Hippocampal formation (tissue), 2 donors: ENCODE data around the gene SLC39A3.

Experiments
- DNase-seq, 2 donors: peaks; one replicate each; lab custom pipeline; 2025; lab: John Stamatoyannopoulos, UW

SLC39A3 gene

DNA sequence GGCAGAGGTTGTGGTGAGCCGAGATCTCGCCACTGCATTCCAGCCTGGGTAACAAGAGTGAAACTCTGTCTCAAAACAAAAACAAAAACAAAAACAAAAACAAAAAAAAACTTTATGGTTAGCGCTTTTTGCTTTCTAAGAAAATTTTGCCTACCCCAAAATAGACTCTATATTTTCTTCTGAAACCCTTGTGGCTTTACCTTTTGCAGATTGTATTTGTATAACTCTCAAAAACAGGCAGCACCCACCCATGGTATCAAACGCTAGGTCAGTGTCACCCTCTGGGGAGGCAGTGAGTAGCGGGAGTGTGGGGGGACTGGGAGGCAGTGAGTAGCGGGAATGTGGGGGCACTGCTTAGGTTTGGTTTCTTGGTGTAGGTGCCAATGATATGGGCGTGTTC, 7.5 kb upstream of the SLC39A3 start:
- no peak for DNase-seq

DNA sequence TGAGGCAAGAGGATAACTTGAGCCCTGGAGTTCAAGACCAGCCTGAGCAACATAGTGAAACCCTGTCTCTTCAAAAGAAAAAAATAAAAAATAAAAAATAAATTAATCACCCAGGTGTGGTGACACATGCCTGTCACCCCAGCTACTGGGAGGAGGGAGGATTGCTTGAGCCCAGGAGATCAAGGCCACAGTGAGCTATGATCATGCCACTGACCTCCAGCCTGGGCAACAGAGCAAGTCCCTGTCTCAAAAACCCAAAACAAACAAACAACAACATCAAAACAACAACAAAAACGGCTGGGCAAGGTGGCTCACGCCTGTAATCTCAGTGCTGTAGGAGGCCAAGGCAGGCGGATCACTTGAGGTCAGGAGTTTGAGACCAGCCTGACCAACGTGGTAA, 4.3 kb upstream of the SLC39A3 start:
- DNase-seq, result no peak

DNA sequence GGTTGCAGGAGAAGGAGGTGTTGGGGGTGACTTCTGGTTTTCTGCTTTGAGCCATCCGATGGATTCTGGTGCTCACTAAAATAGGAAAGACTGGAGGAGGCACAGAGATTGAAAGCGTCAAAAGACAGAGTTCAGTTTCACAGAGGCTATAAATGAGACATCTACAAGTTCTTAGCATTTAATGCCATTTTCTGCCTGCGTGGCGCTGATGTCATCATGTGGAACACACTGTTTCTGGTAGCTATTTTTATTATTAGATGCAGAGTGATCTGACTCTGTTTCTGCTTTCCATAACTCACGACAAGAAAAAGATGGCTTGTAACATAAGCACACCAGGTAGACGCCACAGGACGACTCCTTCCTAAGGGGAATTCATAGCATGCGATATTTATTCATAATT, 3.3 kb upstream of the SLC39A3 start:
- DNase-seq, result no peak

DNA sequence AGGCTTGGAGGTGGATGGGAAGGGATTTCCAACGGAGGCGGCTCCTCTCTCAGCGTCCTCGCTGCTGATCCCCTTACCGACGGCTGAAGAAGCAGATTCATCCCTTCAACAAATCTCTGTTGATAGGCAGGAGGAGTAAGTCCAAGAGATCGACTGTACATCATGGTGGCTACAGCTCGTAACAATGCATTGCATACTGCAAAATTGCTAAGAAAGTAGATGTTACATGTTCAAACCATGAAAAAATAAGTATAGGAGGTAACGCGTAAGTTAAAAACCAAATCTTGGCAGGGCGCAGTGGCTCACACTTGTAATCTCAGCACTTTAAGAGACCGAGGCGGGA, 468 bp upstream of the SLC39A3 start:
- no peak for DNase-seq

DNA sequence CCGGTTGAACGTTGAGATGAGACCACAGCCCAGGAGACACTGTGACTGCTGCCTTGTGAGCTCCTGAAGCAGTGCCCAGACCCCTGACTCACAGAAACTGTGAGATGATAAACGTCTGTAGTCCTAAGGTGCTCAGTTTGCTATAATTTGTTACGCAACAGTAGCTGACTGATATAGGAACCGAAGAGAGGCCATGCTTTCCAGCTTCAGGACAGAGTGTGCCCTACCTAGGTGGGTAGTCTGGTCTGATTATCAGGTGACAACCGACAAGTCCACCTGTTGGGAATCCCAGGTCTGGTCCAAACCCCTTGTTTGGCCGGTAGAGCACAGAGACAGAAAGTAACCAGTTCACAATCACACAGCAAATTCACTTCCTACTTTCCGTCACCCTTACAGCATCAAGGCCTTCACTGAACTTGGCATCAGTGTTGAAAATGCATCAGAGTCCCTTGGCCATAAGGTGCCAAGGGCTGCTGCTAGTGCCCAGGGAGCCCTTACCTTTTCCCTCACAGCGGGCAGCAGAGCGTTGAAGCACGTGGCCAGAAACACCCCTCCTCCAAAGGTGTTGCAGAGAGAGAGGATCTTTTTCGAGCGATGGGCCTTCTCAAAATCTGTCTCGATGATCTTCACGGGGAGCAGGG, 3.1 kb downstream of the SLC39A3 start:
- DNase-seq, result no peak

DNA sequence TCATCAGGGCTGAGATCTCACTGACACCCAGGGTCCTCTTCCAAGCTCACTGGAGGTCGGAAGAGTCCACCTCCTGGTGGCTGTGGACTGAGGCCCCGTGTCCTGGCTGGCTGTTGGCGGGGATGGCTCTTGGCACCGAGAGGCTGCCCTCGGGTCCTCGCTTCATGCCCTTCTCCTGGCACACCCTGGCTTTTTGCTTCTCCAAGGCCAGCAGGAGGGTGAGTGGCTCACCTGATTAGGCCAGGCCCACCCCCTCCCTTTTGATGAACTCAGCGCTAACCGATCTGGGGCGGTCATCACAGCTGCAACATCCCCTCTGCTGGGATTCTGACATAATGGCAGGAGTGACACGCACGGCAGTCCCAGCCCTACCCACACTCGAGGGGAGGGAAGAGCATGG, 4.4 kb downstream of the SLC39A3 start:
- no peak for DNase-seq

DNA sequence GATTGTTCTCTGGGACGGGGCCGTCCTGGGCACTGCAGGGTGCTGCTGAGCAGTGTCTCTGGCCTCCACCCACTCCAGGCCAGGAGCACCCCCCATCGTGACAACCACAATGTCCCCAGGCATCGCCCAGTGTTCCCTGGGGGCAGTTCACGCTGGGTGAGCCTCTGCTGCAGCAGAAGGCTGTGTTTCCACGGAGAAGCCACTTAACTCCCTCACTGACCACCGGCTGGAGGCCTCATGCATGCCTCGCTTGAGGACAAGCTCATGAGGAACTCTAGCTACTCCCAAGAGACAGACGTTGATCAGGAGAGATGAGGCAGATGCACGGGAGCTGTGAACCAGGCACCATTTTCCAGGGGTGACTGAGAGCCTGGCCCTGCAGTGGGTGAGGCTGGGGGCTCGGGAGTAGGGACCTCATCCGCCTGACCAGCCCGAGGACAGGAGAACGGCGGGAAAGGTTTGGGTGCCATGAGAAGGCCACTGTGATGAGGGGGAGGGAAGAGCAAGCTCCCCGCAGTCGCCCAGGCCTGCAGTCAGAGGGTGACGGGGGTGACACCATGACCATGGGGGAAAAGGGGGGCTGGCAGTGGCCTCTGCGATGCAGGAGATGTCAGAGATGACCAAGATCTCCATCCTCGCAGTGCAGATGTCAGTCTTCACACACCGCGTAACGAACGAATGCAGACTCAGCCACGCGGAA, 5.1 kb downstream of the SLC39A3 start:
- DNase-seq, result no peak

DNA sequence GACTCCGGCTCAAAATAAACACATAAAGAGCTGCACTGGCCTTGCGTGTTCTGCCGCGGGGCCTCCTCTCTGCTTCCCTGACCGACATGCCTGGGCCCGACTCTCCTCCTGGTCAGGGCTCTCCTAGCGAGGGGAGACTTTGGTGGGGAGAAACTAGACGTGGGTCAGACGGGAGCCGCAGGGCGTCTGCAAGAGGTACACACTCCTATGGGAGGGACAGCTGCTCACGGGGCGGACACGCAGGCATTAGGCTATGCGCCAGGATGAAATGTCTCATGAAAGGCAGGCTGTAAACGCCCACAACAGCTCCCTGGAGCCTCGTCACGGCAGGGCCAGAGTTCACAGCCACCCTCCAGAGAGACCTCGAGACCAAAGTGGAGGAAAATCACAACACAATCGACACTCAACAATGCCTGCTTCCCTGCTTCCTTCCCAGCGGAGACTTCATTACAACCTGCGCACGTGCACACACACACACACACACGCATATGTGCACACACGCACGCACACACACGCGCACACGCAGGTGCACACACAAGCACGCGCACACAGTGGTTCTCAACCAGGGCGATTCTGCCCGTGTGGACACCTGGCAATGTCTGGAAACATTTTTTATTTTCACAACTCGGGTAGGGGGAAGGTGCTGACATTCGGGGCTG, 5.8 kb downstream of the SLC39A3 start:
- no peak for DNase-seq

DNA sequence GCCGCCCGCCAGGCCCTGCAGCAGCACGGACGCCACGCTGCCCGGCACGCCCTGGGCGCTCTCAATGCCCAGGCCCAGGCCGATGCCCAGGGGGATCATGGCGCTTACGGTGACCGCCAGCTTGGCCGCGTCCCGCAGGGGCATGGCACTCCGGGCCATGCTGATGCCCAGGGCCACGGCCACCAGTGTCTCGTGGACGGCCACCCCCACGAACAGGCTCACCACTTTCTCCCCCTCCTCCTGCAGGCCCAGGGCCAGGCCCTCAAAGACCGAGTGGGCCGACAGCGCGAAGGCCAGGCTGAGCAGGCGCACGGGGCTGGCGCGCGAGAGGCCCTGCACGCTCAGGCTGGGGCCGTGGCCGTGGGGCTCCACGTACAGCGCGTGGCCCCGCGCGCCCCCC, 6.9 kb downstream of the SLC39A3 start:
- no peak for DNase-seq

DNA sequence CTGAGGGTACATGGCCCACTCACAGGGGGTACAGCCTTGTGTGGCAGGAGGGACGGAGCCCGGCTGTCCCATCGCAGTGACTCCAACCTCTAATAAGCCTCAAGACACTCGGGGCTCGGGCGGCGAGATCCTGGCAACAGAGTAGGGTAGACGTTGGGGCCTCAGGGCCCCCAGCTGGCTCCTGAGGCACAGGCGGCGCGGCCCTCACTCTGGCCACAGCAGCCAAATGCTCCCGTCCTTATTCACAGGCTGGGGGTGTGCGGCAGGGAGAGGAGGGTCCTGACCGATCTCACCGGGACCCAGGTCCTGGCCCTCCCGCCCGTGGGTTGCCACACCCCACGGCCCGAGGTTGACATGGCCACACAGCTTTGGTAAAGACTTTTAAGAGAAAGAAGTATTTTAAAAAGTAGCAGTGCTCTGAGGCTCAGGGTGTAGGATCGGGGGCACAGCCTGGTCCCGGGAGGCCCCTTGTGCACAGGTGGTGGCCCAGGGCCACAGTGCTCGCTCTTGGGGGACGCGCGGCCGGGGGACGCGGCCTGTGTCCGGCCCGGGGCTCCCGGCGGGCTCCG, 7.6 kb downstream of the SLC39A3 start:
- no peak for DNase-seq

DNA sequence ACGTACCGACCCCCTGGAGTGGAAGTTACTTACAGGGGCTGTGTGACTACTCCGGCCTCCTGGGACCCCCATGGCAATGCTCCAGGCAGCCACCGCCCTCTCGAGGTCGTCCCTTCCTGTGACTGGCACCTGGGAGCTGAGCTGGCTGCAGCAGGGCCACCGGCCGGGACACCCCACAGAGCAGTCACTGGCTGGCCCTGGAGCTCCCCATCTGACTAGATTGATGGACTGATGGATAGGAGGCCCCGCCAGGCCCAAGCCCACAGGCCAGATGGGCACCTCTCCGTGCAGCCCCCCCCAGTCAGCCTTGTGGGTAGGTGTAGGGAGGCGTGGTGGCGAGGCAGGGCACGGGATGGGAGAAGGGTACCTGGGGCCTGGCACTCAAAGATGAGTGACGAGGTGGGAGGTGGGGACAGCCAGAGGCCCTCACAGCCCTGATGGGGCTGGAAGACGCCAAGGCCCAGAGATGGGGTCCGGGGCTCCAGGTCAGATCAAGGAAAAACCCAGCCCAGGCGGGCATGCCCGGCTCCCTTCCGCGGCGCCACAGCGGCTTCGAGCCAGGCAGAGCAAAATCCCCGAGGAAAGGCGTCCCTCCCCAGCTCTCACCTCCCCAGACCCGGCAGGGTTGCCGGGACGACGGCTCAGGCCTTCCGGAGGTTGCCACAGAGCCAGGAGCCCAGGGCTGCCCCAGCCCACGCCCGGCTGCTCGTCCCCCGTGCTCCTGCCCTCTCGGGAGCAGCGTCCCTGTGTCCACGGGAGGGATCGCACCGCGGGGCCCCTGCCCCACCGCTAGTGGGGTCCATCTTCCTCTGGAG, 8.4 kb downstream of the SLC39A3 start:
- DNase-seq, result no peak

DNA sequence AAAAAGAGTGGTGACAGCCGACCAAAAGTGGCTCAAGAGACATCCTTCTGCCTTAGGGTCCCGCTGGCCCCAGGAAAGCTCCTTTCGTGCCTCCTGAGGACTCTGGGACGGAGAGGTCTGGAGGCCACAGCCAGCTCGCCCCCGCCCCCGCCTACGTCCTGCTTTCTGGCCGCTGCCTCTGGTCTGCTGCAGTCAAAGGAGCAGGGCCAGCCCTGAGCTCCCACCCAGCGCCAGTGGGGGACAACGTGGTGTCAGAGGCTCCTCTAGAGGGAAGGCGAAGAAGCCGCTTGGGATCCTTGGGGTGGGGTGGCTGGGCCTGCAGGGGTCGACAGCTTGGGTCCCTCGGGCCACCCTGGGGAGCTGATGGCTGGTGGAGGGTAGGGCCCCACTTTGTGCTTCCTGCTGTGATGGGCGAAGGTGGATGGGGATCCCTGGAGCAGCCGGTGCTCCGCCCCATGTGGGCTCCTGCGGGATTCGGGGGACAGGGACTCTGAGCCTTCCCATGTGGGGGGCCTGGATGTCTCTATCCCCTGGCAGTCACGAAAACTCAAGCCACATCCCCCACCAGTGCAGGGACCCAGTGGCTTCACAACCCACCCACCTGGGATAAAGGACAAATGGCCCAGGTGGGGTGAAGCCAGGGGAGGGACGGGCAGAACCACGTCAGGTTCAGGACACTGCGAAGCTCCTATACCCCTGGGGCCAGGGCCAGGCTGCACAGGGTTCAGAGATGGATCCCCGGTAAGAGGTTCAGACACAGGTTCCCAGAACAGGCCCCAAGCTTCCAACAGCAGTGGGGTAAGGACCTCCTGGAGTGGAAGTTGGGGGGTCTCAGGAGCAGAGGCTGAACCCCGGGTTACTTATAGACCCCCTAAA, 9.6 kb downstream of the SLC39A3 start:
- no peak for DNase-seq

DNA sequence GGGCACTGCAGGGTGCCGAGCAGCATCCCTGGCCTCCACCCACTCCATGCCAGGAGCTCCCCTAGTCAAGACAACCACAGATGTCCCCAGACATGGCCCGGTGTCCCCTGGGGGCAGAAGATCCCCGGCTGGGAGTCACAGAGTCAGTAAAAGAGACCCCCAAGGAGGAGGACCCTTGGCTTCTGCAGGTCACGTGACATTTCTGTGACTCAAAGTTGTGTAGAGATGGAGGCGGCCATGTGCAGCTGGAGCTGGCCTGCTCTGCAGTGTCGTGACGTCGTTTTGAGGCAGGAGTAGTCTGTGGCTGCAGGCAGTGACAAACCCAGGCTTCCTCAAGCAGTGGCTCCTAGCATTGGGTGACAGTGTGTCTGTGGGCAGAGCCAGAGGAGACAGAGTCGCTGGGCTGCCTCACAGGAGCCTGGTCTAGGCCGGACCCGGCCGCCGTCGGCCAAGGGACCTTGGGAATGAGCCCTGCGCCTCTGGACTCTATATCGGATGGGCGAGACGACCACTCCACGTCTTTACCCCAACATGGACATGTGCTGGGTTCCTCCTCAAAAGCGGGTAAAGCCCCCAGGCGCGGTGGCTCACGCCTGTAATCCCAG, 10.9 kb downstream of the SLC39A3 start:
- no peak for DNase-seq

DNA sequence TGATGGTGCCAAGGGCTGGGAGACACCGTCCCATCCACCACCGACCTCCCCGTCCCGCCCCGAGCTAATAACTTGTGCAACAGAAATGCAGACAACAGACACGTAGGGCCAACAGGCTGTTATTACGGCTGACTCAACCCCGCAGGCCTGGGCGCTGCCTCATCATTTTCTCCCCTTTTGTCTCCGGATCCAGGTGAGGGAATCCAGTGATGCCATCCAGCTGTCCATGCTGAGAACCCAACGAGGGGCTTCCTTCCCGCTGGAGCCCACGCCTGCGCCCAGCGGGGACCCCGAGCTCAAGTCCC, 12.2 kb downstream of the SLC39A3 start:
- DNase-seq, result no peak

DNA sequence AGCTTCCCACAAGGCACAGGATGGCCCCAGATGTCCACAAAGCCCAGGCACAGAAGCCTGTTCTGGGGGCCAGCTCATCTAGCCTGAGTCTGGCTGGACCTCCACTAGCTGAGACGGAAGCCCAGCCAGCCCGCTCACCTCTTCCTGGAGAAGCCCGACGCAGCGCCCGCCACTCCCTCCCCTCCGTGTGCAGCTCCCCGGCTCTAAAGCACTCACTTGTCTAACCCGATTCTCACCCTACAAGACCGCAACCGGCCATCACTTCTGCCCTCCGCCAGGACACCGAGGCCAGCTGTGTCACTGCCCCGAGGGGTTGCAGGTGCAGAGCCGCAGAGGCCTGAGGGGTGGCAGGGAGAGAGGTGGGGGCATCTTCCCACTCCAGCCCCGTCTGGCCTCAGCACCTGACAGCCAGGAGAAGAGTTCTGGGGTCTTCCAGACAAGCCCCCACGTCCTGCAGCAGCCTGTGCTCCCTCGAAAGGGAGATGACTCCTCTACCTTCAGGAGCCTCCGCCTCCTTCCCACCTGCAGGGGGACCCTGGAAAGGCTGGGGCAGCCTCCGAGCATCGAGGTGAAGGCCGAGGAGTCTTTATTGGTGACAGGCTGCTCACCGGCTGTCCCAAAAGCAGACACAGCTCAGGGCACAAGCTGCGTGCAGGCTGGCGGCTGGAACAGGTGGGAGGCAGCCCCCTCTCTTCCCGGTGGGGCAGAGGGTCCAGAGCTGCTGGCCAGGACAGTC, 12.7 kb downstream of the SLC39A3 start:
- DNase-seq, result no peak

DNA sequence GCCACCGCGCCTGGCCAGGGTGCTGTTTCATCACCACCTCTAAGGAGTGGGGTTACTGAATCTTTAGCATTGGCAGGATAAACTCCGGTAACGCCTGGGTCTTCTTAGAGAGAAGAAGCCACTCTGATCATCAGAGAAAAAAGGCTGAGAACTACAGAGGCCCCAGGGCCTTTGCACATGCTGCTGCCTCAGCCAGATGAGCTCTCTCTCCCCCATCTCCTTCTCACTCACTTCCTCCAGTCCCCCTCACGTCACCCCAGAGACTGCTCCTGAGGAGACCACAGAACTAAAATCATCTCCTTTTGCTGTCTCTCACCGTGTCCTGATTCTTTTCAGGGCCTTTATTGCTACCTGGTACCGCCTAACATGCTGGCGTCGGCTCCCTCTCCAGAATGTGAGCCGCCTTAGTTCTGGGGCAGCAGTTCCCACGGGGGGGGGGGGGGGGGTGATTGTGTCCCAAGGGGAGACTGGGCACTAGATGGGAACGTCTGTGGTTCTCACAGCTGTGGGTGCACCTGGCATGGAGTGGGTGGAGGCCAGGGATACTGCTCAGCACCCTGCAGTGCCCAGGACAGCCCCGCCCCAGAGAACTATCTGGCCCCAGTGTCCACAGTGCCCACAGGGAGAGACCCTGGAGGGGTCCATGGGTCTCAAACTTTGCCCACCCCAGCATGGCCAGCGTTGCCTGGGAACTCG, 13.5 kb downstream of the SLC39A3 start:
- DNase-seq, result no peak

DNA sequence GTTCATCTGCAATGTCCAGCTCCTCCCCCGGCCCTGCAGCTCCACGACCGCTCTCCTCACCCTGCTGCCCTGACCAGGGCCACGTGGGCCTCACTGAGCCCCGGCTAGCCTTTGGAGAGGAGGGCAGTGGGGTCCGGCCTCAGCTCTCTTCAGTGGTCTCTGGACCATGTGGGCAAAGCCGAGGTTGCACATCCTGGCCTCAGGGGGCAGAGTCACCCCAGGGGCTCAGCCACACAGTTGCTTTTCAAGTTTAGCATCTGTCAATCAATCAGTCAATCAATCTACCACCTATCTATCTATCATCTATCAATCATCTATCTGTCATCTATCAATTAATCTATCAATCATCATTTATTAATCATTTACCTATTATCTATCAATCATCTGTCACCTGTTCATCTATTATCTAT, 15.7 kb downstream of the SLC39A3 start:
- DNase-seq, result no peak

DNA sequence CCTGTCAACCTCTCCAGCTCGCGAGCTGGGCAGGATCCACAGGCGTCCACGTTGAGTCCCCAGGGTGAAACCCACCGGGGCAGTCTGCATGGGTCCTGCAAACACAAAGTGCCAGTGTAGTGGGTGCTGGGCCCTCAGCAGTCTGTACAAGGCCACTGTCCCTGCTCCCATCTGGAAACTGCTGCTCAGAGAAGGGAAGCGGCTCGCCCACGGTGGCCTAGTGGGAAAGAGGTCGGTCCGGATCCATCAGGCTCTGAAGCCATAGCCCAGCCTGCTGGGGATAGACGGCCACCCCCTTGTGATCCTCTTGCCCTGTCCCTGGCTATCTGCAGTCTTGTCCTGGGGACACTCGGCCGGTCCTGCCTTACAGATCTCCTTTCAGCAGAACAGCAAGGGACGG, 16.1 kb downstream of the SLC39A3 start:
- DNase-seq, result no peak

DNA sequence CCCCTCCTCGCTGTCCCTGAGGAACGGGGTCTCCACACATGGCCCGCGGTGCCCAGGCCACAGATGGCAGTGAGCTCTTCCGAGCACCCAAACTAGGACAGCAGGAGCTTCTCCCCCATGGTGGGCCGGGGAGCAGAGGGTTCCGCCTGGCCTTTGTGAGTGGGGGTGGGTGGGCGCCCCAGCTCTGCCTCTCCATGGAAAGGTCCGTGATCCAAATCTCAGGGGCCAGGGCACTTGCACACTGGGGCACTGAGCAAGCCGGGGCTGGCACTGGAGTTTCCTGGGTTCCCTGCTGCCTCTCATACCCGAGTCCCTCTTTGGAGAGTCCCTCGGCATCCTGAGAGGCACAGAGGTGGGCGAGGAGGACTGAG, 16.5 kb downstream of the SLC39A3 start:
- no peak for DNase-seq
